22Rv1 (cell line): ENCODE measurements around the gene PPP1R16B.

ENCODE experiments used
- CTCF ChIP-seq: fragments of 450-650 bp; IDR thresholded peaks from 2 replicates; pipeline ENCODE4 v1.5.1; 2017; ENCODE audit warnings: mild to moderate bottlenecking
- ZFX ChIP-seq: fragments of 450-650 bp; IDR thresholded peaks from 2 replicates; pipeline ENCODE4 v1.6.1; 2017; ENCODE audit warnings: antibody characterized with exemption, borderline replicate concordance

GRCh38 chr20:38968090-38968489, 162.6 kb downstream of the PPP1R16B start:
- TF ChIP-seq CTCF: no peak
- TF ChIP-seq ZFX: no peak
